GM23338 (cell line): Measurements from ENCODE around the gene VAPB. TPM values are rescaled to one million over a fixed set of nuclear protein-coding genes. Genes with fewer than 3 reads are reported as not detected.

ENCODE experiments used
- CREB1 ChIP-seq: fragments of 250-450 bp; sonication (Bioruptor Pico); IDR thresholded peaks from 2 replicates; pipeline ENCODE4 v1.5.0; 2020; ENCODE audit warnings: low read depth, mild to moderate bottlenecking, moderate library complexity
- CTCF ChIP-seq, 2 experiments: fragments of 200-600 bp in 1 of 2; sonication (generic) in 1 of 2; conservative IDR thresholded peaks; 2 replicates each; pipeline versions ENCODE4 v1.5.1 to v1.6.1; 2016 to 2017; ENCODE audit warnings: antibody characterized with exemption in 2 of 2, low read depth in 2 of 2, mild to moderate bottlenecking in 2 of 2, moderate library complexity in 1 of 2
- ETS1 ChIP-seq: IDR thresholded peaks from 2 replicates; pipeline ENCODE4 v1.6.1; 2016; ENCODE audit warnings: antibody characterized with exemption
- EZH2 ChIP-seq: fragments of 200-600 bp; sonication (generic); IDR thresholded peaks from one replicate; pipeline ENCODE4 v1.8.0; 2017; ENCODE audit warnings: antibody characterized with exemption, mild to moderate bottlenecking, low read depth; ENCODE audit not compliant: unreplicated experiment
- EZH2phosphoT487 ChIP-seq: fragments of 200-600 bp; sonication (generic); IDR thresholded peaks from one replicate; pipeline ENCODE4 v1.8.1; 2018; ENCODE audit warnings: antibody characterized with exemption; ENCODE audit not compliant: unreplicated experiment
- NANOG ChIP-seq: IDR thresholded peaks from 2 replicates; pipeline ENCODE4 v1.6.1; 2016; ENCODE audit warnings: antibody characterized with exemption, borderline replicate concordance
- POLR2AphosphoS5 ChIP-seq: IDR thresholded peaks from 2 replicates; pipeline ENCODE4 v1.6.1; 2016; ENCODE audit warnings: antibody characterized with exemption, low read depth
- REST ChIP-seq: IDR thresholded peaks from one replicate; pipeline ENCODE4 v1.6.1; 2018; ENCODE audit warnings: antibody characterized with exemption; ENCODE audit not compliant: unreplicated experiment
- ZNF114 ChIP-seq: fragments of 250-450 bp; sonication (Bioruptor Pico); IDR thresholded peaks from 2 replicates; pipeline ENCODE4 v1.5.0; 2020; ENCODE audit warnings: mild to moderate bottlenecking, moderate library complexity
- ZNF462 ChIP-seq: fragments of 250-450 bp; sonication (Bioruptor Pico); IDR thresholded peaks from 2 replicates; pipeline ENCODE4 v1.5.0; 2020; ENCODE audit warnings: mild to moderate bottlenecking, moderate library complexity
- polyA plus RNA-seq: library from polyadenylated mRNA; unstranded; fragments of >200 nt; fragmentation: Nextera tagmentation; extraction: Ambion mirVana; gene quantifications from 2 replicates; pipeline ENCODE4 v1.2.1, GENCODE V29; 2016
- total RNA-seq: library from RNA; depleted of rRNA; stranded (reverse); fragments of >200 nt; shearing (Covaris generic); gene quantifications from 2 replicates; pipeline ENCODE4 v1.2.3, GENCODE V29; 2014

VAPB gene
- total and polyA plus RNA-seq, 2 experiments from 2014 or later, result 18.8 to 22.9 TPM

GRCh38 chr20:58498470-58499068, 109.5 kb downstream of the VAPB start (continued):
- TF ChIP-seq ZNF462 (CRISPR knock-in tag), result no peak
- TF ChIP-seq CREB1 (CRISPR knock-in tag), result no peak
- no peak for TF ChIP-seq CTCF (conservative IDR thresholded peaks at IDR 0.05; ENCODE audit: low read depth in 2 of 2)
- no peak for TF ChIP-seq ZNF114 (CRISPR knock-in tag)
- no peak for TF ChIP-seq NANOG
- no peak for TF ChIP-seq POLR2AphosphoS5
- TF ChIP-seq EZH2, result no peak
- TF ChIP-seq ETS1, result no peak
- no peak for TF ChIP-seq EZH2phosphoT487
- no peak for TF ChIP-seq REST
